Transverse colon (tissue), 4 donors: ENCODE data around the gene TTLL5. TPM values are rescaled to one million over a fixed set of nuclear protein-coding genes. Genes with fewer than 3 reads are reported as not detected.

Experiments used
- DNase-seq: peaks from one replicate; pipeline ENCODE4 v3.0.0-alpha.2; 2019
- H3K27ac ChIP-seq, 4 donors: fragments of 200-600 bp; sonication (generic); 2 replicates each; pipeline ENCODE4 v1.5.1; 2016 to 2018; ENCODE audit warnings: inconsistent platforms in 4 of 4
- H3K27me3 ChIP-seq: fragments of 200-600 bp; sonication (generic); 2 replicates; pipeline ENCODE4 v1.5.1; 2017; ENCODE audit warnings: inconsistent platforms
- H3K36me3 ChIP-seq, 4 donors: fragments of 200-600 bp; sonication (generic); 2 replicates each; pipeline ENCODE4 v1.5.1; 2017 to 2019; ENCODE audit warnings: inconsistent platforms in 4 of 4
- H3K4me1 ChIP-seq, 4 donors: fragments of 200-600 bp; sonication (generic); 2 replicates each; pipeline ENCODE4 v1.5.1; 2017 to 2020; ENCODE audit warnings: inconsistent platforms in 4 of 4
- H3K4me3 ChIP-seq, 4 donors: fragments of 200-600 bp; sonication (generic); 1 replicate in 1 of 4; 2 replicates in 3 of 4; pipeline versions ENCODE4 v1.5.1 to v1.6.1; 2017 to 2019; ENCODE audit warnings: inconsistent platforms in 4 of 4
- H3K9me3 ChIP-seq, 2 donors: fragments of 200-600 bp; sonication (generic); 2 replicates each; pipeline ENCODE4 v1.5.1; 2017 to 2019; ENCODE audit warnings: inconsistent platforms in 2 of 2
- CTCF ChIP-seq, 5 experiments: fragments of 200-600 bp in 3 of 5; fragments of 450-650 bp in 2 of 5; sonication (generic) in 3 of 5; IDR thresholded peaks; 1 replicate in 2 of 5; 2 replicates in 3 of 5; pipeline ENCODE4 v1.5.1; 2016 to 2017; ENCODE audit warnings: antibody characterized with exemption in 5 of 5, inconsistent platforms in 3 of 5, mild to moderate bottlenecking in 2 of 5, moderate library complexity in 1 of 5
- EP300 ChIP-seq: sonication (generic); formaldehyde crosslinking; IDR thresholded peaks from one replicate; pipeline ENCODE4 v1.6.1; 2017; ENCODE audit warnings: antibody characterized with exemption, low read depth
- POLR2A ChIP-seq: fragments of 450-650 bp; IDR thresholded peaks from one replicate; pipeline ENCODE4 v1.6.1; 2016; ENCODE audit warnings: antibody characterized with exemption, mild to moderate bottlenecking, moderate library complexity
- POLR2AphosphoS5 ChIP-seq, 3 donors: sonication (generic); formaldehyde crosslinking; IDR thresholded peaks; one replicate each; pipeline ENCODE4 v1.6.1; 2016; ENCODE audit warnings: antibody characterized with exemption in 3 of 3
- WGBS, 2 donors: methylation state at CpG; one replicate each; pipeline ENCODE4 v1.1.5; 2018; ENCODE audit warnings: low coverage in 1 of 2; 5-methylcytosine and 5-hydroxymethylcytosine counted together
- in situ Hi-C, 4 donors: fragments of 200-750 bp; cut with MboI; loops; one replicate each; pipeline versions ENCODE4 v1.15.0 to v1.15.1; 2017; ENCODE audit warnings: low sequenced_read_pairs in 3 of 4, low pct_ligation_motif_present in 1 of 4, low pct_unique_long_range_greater_than_20kb in 1 of 4
- intact Hi-C: fragments of 100-400 bp; cut with DNase I; formaldehyde crosslinking; loops from one replicate; pipeline ENCODE4 v1.15.1; 2023; ENCODE audit warnings: low total_unique reads
- total RNA-seq, 4 donors: library from RNA; depleted of rRNA; stranded (reverse); fragments of >200 nt; gene quantifications; one replicate each; pipeline ENCODE4 v1.1.0, GENCODE V29; 2016

The TTLL5 gene
- total RNA-seq, 4 donors from 2014 or later, result 16.1 to 264 (median 40.8) TPM

DNA sequence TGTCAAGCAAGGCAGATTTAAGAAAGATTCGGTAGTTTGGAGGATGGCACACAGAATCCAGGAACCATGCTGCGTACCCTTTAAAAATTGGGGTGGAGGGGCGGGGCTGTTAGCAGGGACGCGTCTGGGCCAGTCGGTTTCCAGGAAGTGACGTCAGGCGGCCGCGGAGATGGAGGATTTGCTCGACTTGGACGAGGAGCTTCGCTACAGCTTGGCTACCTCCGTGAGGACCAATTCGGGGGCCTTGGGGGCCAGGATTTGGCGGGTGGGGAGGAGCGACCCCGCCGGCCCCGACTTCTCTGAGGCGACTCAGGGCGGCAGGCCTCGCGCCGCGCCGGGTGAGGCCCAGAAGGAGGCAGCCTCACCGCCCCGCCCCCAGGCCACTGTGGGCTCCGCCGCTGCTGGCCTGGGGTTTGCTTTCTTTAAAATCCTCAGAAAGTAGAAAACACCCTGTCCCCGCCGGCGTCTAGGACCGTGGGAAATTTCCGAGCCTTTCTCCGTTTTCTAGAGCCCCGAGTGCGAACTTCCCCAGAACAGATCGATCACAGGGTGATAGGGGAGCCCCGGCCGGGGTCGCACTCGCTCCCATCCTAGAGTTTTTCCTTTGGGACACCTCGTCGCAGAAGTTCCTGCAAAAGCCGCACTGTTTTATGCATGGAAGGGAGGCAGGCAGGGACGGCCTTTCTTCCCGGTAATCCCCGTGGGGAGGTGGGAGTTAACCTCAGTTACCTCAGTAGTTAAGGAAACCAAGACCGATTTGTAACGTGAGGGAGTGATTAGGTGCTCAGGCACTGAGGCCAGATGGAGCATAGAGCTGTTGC is 324.8 kb downstream of the TTLL5 start, which contains the start of gene IFT43:
Gene IFT43 (plus strand): TSS at position 146 of the 821 bp plus-strand sequence. CDS start 24 bp downstream, at position 170.
- intact Hi-C loops, result no loop called here
- peaks cover 14 to 29% (median 18%) of the 10 kb centered on the region in 4 donors for H3K4me1 ChIP-seq
- no peaks in the 10 kb centered on the region for H3K36me3 ChIP-seq
- TF ChIP-seq CTCF (IDR thresholded peaks at IDR 0.05) (no peak), POLR2AphosphoS5 (IDR thresholded peaks at IDR 0.05) (peak; percentile 57 to 77 (median 72)), POLR2A (peak; percentile 48)
- no peaks in the 10 kb centered on the region for H3K27me3 ChIP-seq
- peak; percentile 94 for DNase-seq
- WGBS, 2 donors, result 0 to 1% methylated on average over 1 to 50 of the region's 52 CpGs
- no peaks in the 10 kb centered on the region for H3K9me3 ChIP-seq
- peak within 1 kb of the TSS; percentile 84 to 92 (median 90) for H3K27ac ChIP-seq
- in situ Hi-C loops, result loop anchor here (10.0 kb wide), 2 partner anchors 81 to 271 kb away; no protein-coding TSS in a partner anchor
- peak within 1 kb of the TSS; percentile 58 to 89 (median 83) for H3K4me3 ChIP-seq

DNA sequence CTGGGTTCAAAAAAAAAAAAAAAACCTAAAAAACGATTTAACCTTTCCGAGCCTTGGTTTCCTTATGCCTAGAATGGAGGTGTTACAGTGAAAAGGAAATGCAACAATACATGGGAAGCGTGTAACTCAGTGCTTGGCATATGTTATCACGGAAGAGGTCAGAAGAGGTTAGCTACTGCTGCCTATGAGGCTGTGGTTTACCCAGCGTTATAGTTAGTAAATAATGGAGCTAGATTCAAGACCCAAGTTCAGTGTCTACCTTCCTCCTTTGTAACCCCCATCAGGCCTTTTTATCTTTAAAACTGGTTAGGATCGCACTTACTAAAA is 325.4 kb downstream of the TTLL5 start:
- DNase-seq, result no peak
- peaks cover 8 to 23% (median 13%) of the 10 kb centered on the region in 4 donors for H3K4me1 ChIP-seq

DNA sequence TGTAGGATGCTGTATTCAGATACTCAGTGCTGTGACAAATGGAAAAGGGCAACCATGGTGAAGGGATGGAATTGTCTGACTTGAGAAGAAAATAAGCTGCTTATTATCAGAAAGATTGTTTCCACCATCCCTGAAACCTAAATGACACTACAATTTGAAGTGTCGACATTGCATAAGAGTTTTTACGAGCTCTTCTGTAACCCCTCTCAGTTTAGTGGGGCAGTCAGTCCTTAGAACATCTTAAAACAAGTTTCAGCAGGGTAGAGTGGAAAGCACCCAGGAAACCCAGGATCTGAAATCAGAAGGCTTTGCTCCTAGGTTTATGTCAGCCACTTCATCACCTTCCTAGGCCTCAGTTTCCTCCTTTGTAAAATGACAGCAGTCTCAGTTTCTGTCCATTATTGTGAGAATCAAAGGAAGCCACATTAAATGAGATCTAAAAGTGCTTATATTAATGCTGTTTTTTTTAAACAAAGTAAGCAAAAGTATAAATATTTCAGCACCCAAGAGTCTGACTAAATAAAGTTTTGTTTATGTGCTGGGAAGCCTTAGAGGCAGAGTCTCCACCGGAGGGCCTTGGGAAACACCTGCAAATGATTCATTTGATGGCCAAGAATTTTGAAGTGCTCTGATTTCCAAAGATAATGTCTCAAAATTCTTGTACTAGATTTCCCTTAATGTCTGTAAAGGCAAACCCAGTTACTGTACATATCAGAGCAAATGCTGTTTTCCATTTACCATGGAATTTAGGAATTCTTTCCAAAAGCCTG is 326.3 kb downstream of the TTLL5 start:
- TF ChIP-seq CTCF (IDR thresholded peaks at IDR 0.05) (no peak), POLR2A (no peak), POLR2AphosphoS5 (IDR thresholded peaks at IDR 0.05) (no peak), EP300 (no peak)
- Histone ChIP-seq H3K4me1 (peaks cover 6 to 18% (median 10%) of the 10 kb centered on the region in 4 donors), H3K4me3 (no peak overlapping the region), H3K9me3 (no peaks in the 10 kb centered on the region), H3K27ac (peak overlapping the region in 3 of 4 donors; percentile 8 to 90 (median 84)), H3K36me3 (no peaks in the 10 kb centered on the region), H3K27me3 (no peaks in the 10 kb centered on the region)
- intact Hi-C loops (no loop called here), in situ Hi-C loops (loop anchor here (10.0 kb wide), 2 partner anchors 83 to 273 kb away; no protein-coding TSS in a partner anchor)
- no peak for DNase-seq
- 76 to 84% methylated on average over 2 to 3 of the region's 3 CpGs for WGBS, 2 donors

More for the DNA sequence above, 325.4 kb downstream of the TTLL5 start:
- in situ Hi-C loops, result loop anchor here (10.0 kb wide), 2 partner anchors 82 to 272 kb away; no protein-coding TSS in a partner anchor
- intact Hi-C loops, result no loop called here
- 24 to 50% methylated on average over 2 to 6 of the region's 6 CpGs for WGBS, 2 donors
- no peaks in the 10 kb centered on the region for H3K36me3 ChIP-seq
- no peaks in the 10 kb centered on the region for H3K27me3 ChIP-seq
- H3K4me3 ChIP-seq, result peak overlapping the region; percentile 58 to 89 (median 83)
- peak overlapping the region; percentile 84 to 92 (median 90) for H3K27ac ChIP-seq
- TF ChIP-seq EP300 (no peak), POLR2AphosphoS5 (IDR thresholded peaks at IDR 0.05) (no peak), POLR2A (no peak), CTCF (IDR thresholded peaks at IDR 0.05) (no peak)
- no peaks in the 10 kb centered on the region for H3K9me3 ChIP-seq

DNA sequence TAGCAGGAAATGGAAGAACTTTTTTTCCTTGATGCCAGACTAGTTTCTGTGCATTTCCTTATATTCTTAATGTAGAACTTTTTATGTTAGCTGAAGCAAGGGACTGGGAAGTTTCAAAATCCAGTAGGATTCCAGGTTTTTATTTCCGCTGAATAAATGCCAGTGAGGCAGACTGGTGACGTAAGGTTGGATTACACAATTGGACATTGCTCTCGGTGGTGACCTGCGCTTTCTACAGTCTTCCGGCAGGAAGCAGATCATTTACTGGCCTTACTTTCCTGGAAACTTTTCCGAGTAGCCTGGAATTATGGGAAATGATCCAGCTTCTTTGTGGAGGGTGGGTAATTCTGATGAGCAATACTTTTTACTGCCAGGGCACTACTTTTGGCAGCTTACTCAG is 328.1 kb downstream of the TTLL5 start:
- TF ChIP-seq CTCF (IDR thresholded peaks at IDR 0.05), result no peak
- peak; percentile 41 to 55 (median 45) for TF ChIP-seq POLR2AphosphoS5 (IDR thresholded peaks at IDR 0.05)
- TF ChIP-seq EP300, result peak; percentile 76
- Histone ChIP-seq H3K36me3 (no peaks in the 10 kb centered on the region), H3K27ac (peak overlapping the region; percentile 47 to 73 (median 56)), H3K27me3 (no peaks in the 10 kb centered on the region), H3K4me3 (no peak overlapping the region), H3K9me3 (no peaks in the 10 kb centered on the region), H3K4me1 (peaks cover 6 to 16% (median 8%) of the 10 kb centered on the region in 4 donors)
- WGBS, 2 donors, result 71 to 74% methylated on average over 5 to 6 of the region's 6 CpGs
- in situ Hi-C loops (loop anchor here (10.0 kb wide), 2 partner anchors 84 to 274 kb away; no protein-coding TSS in a partner anchor), intact Hi-C loops (no loop called here)
- DNase-seq, result peak; percentile 20
